Measurements from ENCODE around the gene EVL. TPM values are rescaled to one million over a fixed set of nuclear protein-coding genes. Genes with fewer than 3 reads are reported as not detected.

EVL gene
- total RNA-seq, 1 experiment from 2014 or later = 23.4 TPM

- DNase-seq (ENCODE audit: extremely low read depth, low read depth) = no peak
Observed at GRCh38 chr14:100191584-100192249, 126.5 kb downstream of the EVL start.

- DNase-seq (ENCODE audit: extremely low read depth, low read depth) = no peak
Observed at GRCh38 chr14:100192250-100192671, 127.0 kb downstream of the EVL start.

DNA sequence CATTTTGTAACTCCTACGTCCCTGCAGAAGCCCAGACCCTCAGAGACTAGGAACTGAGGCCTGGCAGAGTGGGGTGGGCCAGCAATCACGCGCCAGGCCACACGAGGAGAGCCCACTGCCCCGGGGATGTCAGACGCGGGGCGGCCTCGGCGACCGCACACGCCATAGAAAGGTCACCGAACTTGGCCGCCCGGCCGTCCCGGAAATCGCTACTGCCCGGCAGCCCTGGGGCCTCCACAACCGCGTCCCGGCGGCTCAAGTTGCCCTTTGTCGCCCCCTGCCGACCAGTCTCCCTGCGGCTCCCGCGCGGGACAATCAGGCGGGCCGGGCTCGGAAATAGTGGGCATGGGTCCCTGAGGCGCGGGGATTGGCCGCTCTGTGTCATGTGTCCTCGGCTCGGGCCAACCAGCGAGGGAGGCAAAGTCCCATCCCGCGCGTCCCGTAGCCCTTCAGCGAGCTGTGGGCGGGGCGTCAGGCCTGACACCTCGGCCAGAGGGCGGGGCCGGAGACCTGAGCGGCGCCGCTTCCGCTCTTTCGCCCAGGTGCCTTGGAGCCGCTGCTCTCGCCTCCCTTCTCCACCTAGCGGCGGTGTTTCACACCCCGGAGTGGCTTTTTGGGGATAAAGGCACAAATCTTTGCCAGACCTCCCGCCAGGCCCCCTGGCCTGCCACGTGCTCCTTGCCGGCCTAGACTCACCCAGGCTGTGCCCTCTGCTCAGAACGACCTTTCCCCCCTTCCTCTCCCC, 127.6 kb downstream of the EVL start:
- DNase-seq (ENCODE audit: extremely low read depth, low read depth) = peak; percentile 98

Small RNA genes lying within 50 kb of the gene (small RNA-seq; reads per million reads assigned to genes)
- gene MIR151B = 0 to 1.2 reads per million in 2 experiments
- gene MIR342 = 1.2 to 10.0 reads per million in 2 experiments

Other genes starting within 250 kb of the EVL start
- gene DEGS2, start 94.2 kb downstream of the EVL start, total RNA-seq (2014; rRNA removed; shearing (Covaris generic)) = 0.54 TPM in 1 of 2 replicates, not detected in the other
- gene YY1, start 173.7 kb downstream of the EVL start, total RNA-seq (2014; rRNA removed; shearing (Covaris generic)) = 51.7 and 54.4 TPM in 2 replicates
- gene SLC25A29, start 241.0 kb downstream of the EVL start, total RNA-seq (2014; rRNA removed; shearing (Covaris generic)) = 30.0 and 34.8 TPM in 2 replicates

Measured in NCI-H460 (cell line).